ENCODE data around the gene ARF3.

- no peak for TF ChIP-seq EZH2 (IDR thresholded peaks at IDR 0.05)
- TF ChIP-seq FOXP2 (optimal IDR thresholded peaks at IDR 0.05; ENCODE audit: control extremely low read depth, extremely low read length, insufficient read depth), result no peak
These were observed 9.6 kb downstream of the ARF3 start for GRCh38 chr12:48947727-48948126.

Data from SK-N-MC (cell line).